NCI-H2029 (cell line): ENCODE measurements around the gene CZIB.
A peak's percentile ranks its signal among the peaks of the same experiment; 100 is the strongest.
"Not testable (repeated sequence)": the region's sequence is repeated elsewhere in the genome, so short reads cannot be mapped to it uniquely, and the experiment has no call there.

ENCODE experiments used
- DNase-seq: peaks from one replicate; lab custom pipeline; 2025; lab: John Stamatoyannopoulos, UW

The CZIB gene

DNA sequence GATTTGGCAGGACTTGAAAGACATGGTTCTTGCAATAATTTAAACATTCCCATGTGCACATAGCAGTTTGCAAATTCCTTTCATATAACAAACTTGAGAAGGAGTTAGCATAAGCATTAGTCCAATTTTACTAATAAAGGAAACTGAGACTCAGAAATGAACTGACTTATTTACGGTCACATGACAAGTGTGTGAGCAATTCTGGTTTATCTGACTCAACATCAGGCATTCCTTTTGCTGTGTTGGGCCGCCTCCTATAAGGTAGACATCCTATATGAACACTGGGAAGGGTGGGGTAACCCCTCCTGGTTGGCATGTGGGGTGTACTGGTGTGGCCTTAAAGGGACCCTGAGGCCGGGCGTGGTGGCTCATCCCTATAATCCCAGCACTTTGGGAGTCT is 32.3 kb downstream of the CZIB start:
- DNase-seq: no peak

DNA sequence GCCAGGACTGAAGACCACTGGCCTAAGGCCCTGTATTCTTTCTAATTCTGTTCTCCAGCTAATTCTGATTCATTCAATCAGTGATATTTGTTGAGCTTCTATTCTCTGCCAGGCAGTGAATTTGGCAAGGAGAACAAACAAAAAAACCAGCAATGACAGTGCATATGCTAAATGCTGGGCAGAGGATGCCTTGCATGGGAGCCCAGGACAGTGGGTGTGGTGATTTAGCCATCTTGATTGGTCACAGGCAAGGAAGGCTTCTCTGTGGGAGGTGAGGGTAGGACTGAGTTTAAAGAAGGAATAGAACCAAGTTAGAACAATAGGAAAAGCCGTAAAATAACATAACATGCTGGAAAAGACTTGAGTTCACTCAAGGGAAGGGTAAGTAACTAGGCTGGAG is 33.0 kb downstream of the CZIB start:
- DNase-seq: no peak

DNA sequence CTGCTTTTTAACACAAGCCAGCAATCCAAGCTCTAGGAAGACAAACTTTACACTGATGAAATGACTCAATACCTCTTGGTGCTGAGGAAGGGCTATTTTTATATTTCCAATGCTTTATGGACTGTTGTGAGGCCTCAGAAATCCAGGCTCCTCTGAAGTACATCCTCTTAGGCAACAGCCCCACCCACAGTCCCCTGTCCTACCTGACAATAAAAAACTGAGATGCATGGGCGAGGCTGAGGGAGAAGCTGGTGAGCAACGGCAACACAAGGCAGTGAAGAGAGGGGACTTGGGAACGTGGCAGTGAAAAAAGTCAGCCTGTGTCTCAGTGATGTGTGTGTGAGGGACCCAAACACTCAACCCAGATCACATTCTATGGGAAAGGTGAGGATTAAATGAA is 33.9 kb downstream of the CZIB start:
- DNase-seq: no peak

DNA sequence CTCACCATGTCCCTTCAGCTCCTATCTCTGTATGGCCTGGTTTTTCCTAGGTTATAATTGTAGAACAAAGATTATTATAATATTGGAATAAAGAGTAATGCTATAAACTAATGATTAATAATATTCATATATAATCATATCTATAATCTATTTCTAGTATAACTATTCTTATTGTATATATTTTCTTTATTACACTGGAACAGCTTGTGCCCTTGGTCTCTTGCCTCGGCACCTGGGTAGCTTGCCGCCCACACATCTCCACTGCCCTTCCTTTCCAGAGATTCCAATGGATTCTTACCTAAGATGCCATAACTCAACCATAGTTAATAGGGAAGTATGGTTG is 34.5 kb downstream of the CZIB start:
- not testable (repeated sequence) for DNase-seq

DNA sequence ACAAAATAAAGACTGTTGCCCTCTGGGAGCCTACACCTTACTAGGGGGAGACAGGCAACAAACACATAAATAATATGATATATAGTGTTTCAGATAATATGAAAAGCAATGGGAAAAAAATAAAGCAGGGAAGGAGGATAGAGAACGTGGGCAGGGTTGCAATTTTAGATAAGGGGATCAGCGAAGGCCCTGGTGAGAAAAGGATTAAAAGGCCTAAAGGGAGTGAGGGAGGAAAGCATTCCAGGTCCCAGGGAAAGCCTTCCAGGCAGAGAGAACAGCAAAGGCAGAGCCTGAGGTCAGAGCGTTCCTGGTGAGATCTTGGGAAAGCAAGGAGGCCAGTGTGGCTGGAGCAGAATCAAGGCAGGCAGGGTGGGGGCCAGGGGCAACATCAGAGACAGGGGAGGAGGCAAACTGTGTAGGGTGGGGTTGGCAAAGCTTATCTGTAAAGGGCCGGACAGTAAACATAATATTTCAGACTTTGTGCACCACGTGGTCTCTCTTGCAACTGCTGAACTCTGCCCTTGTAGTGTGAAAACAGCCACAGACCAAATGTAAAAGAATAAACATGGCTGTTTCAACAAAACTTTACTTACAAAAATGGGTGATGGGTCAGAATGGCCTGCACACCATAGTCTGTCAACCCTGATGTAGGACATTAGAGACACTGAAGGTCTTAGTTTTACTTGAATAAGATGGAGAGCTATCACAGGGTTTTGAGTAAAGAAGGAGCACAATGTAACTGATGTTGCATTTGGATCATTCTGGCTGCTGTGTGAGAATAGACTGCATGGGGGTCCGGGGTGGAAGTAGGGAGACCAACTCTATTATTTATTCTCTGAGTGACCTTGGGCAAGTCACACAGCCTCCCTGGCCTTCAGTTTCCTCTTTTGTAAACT is 37.1 kb downstream of the CZIB start:
- DNase-seq: no peak

DNA sequence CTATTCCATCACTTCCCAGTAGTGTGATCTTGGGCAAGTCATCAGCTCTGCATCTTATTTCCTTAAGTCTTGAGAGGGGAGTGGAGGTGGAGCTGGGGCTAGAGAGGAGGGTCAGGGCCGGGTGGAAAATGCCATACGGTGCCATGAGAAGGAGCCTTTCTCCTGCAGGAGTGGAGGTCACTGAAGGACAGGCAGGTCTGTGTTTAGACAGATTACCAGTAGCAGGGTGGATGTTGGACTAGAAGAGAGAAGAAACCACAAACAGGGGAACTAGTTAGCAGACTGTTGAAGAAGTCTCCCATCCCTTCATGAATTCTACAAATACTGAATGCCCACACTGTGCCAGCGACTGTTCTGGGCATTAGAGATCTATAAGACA is 37.7 kb downstream of the CZIB start:
- DNase-seq: no peak

DNA sequence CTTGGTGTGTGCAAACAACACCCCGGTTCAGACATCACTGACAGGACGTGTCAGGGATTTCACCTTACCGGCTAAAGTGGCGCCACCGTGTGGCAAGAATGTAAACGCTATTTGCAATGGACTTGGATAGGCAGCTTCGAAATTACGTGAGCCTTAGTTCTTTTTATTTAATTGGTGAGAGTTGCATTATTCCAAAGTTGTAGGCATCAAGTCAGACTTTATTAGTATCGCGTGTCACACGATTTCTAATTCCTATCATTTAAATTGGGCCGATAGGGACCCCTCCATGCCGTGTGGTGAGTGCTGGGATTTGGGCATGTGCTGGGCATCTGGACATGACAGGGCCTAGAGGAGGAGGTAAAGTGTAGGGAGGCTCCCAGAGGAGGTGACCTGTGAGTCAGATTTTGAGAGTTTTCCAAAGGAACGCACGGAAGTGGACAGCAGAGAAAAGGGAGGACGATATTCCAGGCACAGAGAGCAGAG is 38.3 kb downstream of the CZIB start:
- DNase-seq: peak; percentile 85

DNA sequence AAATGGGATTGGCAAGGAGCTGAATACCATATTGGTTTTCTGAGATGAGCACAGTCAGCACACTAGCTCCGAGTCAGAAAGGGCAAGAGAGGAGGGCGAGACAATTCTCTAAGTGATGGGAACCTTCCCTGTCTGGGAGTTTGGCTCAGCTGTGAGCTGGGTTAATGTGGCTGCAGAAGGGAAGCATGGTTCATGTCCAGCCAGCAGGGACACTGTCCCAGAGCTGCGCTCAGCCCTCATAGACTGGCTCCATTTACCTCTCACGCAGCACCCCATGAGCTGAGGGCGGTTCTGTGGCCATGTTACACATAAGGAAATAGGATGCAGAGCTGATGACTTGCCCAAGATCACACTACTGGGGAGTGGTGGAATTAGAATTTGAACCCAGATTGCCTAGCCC is 39.5 kb downstream of the CZIB start:
- DNase-seq: no peak

DNA sequence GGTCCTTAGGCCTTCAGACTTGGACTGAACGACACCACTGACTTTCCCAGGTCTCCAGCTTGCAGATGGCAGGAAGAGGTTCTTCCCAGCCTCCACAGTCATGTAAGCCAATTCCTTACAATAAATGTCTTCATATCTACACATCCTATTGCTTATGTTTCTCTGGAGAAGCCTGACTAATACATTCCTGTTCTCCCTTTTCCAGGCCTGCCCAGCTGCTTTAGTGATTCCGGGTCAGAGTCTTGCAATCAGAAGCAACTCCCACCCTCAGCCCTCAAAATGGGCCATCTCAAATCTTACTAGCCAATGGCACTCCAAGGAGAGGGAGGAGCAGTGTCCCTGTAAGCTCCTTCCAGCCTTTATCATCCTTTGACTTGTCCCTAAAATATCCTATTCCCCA is 40.2 kb downstream of the CZIB start:
- no peak for DNase-seq

DNA sequence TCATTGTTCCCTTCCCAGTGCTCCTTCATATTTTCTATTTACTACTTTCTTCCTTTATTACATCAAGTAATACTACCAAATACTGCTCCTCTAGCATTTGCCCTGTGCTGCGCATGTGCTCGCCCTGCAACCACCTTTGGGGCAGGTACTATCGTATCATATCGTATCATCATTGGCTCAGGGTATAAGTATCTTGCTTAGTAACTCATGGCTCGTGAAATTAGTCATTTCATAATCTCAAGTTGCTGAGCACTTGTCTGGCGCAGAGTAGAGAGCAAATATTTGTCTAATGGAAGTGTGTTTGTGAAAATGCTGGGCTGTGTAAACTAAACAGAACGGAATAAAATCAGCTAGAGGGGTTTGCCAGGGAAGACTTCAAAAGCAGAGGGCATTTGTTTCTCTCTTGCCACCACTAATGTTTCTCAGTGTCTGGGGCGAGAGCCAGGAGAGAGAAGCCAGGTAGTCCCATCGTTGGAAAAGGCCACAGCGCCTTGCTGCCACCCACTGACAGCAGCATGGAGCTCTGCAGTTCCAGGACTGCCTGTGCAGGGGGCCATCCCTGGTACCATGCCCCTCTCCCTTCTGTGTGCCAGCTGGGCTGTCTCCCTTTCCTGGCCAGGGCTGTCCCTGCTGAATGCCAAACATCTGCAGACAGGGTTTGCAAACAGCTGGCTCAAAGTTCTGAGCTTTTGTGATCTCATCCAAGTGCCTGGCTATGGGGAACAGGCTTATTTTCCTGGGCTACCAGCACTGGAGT is 43.8 kb downstream of the CZIB start:
- peak; percentile 98 for DNase-seq

DNA sequence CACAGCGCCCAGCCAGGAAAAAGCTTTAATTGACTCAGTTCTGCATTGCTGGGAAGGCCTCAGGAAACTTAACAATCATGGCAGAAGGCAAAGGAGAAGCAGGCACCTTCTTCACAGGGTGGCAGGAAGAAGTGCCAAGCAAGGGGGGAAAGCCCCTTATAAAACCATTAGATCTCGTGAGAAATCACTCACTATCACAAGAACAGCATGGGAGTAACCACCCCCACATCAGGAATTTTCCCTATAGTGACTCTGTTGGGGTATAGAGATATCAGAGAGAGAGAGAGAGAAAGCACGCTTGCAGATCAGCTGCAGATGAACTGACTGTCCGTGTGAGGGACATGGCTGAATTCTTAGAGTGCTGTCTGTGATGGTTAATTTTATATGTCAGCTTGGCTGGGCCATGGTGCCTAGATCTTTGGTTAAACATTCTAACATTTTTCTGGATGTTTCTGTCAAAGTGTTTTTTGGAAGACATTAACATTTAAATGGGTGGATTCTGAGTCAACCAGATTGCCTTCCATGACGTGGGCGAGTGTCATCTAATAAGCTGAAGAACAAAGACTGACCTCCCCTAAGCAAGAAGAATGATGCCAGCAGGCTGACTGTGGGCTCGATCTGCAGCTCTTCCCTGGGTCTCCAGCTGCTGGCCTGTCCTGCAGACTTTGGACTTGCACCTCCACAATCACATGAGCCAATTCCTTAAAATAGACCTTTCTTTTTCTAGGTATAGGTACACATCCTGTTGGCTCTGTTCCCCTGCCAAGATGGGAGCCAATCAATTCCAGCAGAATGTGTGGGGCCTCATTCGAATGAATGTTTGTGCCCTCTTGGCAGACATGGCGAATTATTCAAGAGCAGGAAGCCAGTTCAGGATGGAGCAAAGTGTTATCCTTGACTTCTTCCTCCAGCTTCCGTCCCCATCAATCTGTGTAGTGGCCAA is 45.2 kb downstream of the CZIB start:
- DNase-seq: peak; percentile 88

DNA sequence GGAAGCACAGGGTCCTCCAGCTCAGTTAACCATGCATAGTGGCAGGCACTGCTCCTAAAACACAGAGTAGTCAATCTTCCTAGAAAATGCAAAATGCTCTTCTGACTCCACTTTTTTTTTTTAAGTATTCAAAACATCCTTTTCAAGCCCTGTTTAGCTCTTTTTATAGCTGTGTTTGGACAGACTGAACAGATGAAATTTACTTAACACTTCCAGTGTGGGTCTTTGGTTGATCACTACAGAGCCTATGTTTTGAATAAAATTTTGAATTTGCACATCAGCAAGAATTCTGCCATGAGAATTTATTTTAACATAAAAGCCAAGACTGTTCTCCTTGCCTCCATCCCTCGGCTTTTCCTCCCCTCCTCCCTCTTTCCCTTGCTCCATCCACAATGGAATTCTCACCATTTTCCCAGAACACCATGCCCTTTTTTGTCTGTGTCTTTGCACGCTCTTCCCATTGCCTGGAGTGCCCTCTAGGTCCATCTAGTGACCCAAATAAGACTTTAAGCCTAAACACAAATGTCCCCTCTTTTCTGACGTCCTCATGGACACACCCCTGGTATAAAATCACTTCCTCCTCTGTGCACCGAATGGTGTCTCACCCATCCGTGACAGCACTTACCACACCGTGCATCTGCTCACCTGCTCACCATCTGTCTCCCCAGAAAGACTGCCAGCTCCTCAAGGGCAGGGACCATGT is 47.9 kb downstream of the CZIB start:
- peak; percentile 82 for DNase-seq

DNA sequence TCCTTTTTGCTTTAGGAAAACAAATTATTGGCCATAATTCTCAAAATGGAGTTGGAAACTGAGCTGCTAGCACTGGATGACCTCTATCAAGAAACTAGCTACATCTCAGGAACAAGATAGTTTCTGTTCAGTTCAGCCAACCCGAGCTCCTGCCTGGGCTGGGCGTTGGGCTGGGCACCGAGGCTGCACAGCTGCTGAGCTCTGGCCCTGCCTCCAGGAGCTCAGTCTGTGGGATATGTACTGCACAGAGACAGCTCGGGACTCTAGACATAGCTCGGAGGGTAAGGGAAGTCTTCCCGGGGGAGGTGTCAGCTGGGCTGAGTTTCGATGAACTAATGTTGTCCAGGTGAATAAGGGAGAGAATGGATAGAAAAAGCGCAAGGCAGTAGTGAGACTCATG is 53.5 kb downstream of the CZIB start:
- DNase-seq: no peak

DNA sequence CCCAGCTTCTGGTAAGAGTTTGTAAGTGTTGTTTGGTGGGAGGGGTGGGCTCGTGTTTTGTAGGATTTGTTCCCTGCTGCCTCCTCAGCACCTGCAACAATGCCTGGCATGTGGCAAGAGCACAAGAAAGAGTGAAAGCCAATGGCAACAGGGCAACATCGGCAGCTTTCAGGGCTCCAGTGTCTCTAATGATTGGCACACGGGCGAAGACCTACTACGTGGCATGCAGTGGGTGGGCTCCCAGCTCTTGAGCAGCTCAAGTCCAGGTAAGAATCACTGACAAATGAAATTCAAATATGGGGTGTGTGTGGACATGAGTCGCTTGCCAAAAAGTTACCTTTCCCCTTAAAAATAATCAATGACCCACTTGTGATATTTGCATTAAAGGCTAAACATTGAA is 54.1 kb downstream of the CZIB start:
- no peak for DNase-seq

DNA sequence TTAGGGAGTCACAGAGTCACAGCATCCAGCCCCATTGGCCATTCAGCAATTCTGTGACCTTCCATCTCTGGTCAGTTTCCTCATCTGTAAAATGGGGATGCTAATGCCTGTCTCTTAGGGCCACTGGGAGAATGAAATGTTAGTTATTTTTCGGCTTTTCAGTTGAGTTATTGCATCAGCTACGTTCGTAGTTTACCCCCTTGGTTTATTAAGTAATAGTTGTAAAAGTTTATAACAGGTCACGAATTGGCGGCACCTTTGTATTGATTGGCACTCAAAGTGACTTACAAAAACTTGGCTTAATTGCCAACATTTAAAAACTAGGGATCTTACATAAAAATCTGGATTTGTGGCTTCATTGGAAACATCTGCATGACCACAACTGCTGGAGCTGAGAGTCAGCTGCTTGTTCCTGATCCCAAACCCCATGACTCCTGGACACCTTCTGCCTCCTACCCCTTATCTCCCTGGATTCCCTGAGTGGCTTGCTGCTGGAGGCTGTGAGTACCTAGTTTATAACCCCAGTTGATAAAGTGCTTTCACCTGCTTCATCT is 54.9 kb downstream of the CZIB start:
- DNase-seq: no peak
